Hematopoietic multipotent progenitor cell treated with erythropoietin and hydrocortisone succinate and interleukin-3 and kit ligand, for 6 days (in vitro differentiated cells): Measurements from ENCODE around the gene FOXP1.
A peak's percentile ranks its signal among the peaks of the same experiment; 100 is the strongest.

Source experiments
- DNase-seq: peaks from one replicate; pipeline ENCODE4 v3.0.0-alpha.2; 2015

FOXP1 gene

DNA sequence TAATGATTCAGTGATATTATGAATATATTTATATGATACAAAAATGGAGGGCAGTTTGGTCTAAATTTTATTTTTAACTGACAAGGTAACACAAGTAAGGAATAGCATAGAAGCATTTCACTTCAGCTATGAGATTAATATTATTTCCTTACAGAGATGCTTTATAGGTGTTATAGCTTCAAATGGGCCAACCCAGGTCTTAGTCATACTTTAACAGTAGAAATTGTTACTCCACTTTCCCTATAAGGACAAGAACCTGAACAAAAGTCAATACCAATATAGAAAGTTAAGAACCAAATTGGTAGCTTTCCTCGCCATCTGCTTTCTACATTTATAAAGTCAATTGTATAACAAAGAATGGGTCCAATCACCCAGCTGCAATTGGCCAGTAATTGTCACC lies 570.6 kb downstream of the FOXP1 start:
- no peak for DNase-seq

GRCh38 chr3:71011565-71012287 lies 571.8 kb downstream of the FOXP1 start:
- peak; percentile 22 for DNase-seq

GRCh38 chr3:71010726-71011455 lies 572.6 kb downstream of the FOXP1 start:
- DNase-seq = peak; percentile 12

DNA sequence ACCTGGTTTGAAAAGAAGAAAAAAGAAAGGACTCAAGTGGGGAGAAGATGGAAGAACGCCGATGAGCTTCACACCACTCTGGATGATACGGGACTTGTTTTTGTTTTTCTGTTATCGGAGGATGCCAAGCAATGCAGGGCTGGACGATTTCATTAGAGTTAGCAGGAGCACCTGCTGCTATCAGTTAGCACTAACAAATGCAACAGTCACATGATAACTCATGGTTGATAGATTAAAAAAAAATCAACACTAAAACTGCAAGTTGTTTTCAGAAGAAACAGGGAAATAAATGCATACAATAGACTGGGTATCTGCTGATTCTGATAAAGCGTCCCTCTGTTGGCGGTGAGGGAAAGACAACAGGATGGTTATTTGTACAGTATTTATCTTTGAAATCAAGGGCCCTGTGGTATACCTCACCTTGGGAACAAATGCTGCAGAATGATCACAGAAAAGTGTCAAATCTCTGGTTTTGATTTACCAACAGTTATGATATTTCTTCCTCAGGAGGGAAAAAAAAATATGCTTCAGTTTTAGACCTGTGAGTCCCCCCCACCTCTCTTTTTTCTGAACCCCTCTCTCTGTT lies 575.1 kb downstream of the FOXP1 start:
- DNase-seq = peak; percentile 25

DNA sequence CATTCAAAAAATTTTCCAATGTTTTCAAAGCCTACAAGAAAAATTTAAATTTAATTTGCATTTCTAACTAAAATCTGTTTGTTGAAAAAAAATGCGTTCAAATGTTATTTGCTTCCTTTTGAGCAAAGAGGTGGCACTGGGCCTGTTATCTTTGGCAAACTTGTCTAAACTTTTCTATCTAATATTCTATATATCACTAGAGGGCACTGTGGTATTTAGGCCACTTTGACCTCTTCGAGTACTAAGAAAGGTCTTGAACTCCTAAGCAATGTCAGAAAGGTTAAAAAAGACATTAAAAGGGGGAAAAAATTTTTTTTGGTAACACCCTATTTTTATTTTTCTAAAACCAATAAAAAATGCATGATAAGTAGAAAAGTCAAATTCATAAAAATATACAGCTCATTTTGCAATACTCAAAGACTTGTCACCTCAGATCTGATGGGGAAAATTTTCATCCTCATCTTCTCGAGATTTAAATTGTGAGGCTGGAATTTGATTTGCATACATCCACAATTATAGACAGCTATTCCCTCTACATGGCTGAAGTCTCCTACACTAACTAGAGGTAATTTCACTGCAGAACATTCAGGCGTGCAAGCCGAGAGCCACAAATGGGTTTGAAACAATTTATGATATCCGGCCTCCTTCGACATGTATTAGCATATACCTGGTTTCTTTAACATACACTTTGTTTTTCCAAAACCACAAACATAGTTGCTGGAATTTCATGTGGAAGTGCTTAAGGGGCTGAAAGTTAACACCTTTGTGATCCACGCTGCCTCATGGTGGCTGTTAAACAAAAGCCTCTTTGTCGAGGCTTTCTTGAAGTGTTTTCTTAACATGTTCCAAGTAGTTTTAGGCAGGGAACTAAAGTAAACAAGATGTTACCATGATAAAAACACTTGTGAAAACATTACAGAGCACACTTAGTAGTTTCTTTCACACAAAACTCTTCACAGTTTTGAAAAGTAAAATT lies 576.4 kb downstream of the FOXP1 start:
- peak; percentile 87 for DNase-seq

- no peak for DNase-seq
These were observed 577.7 kb downstream of the FOXP1 start for GRCh38 chr3:71005702-71006321.

GRCh38 chr3:71003511-71003910 lies 580.0 kb downstream of the FOXP1 start:
- DNase-seq = no peak

GRCh38 chr3:71002298-71002697 lies 581.2 kb downstream of the FOXP1 start:
- DNase-seq = no peak

DNA sequence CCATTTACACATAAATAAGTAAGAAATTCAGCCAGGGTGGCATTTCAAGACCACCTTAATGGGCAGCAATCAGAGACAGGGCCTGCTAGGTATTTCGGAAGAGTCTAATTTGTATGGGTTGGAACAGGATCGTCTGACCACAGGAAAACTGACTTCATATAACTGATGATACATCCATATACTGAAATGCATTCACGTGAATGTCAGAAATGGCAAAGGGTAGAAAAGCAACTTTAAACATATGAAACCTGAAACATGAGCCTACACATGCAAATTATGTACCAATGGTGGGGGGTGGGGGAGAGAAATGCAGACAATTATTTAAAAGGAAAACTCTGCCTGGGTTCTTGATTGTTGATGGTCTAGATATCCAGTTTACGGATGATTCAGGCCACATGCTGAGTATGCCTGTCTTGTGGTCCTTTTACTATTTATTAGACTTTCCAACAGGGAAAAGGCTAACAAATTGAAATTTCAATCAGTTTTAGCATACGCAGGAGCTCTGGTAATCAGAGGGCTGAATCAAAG lies 582.2 kb downstream of the FOXP1 start:
- no peak for DNase-seq

DNA sequence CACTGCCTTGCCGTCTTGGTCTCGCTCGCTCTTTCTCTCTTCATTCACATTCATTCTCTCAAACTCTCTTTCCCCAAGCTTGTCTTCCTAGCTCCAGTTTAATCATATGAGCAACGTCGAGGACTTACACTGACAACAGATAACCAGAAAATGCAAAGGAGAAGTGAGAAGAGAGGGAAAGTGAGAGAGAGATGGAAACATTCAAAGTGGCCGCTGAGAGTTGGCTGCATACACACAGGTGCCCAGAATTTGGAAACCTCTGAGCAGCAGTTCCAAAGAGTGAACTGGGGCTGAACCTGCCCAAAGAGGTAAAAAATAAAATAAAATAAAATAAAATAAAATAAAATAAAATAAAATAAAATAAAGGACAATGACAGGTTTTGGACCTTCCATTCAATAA lies 583.0 kb downstream of the FOXP1 start:
- DNase-seq = no peak

- no peak for DNase-seq
These were observed 583.8 kb downstream of the FOXP1 start for GRCh38 chr3:70999730-71000129.

DNA sequence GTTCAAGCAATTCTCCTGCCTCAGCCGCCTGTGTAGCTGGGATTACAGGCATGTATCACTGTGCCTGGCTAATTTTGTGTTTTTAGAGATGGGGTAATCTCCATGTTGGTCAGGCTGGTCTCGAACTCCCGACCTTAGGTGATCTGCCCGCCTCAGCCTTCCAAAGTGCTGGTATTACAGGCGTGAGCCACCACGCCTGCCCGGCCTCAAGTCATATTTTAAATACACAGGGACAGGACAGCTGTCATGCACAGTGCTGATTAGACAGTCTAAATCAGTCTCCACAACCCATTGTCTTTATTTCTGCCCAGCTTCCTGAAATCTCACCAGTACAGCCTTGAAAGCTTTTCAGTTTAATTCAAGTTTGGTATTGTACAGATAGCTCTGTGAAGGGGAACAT lies 587.4 kb downstream of the FOXP1 start:
- no peak for DNase-seq

GRCh38 chr3:70994644-70995043 lies 588.9 kb downstream of the FOXP1 start:
- DNase-seq = no peak

- no peak for DNase-seq
These were observed 590.8 kb downstream of the FOXP1 start for GRCh38 chr3:70992562-70993204.

GRCh38 chr3:70992131-70992530 lies 591.4 kb downstream of the FOXP1 start:
- DNase-seq = no peak

DNA sequence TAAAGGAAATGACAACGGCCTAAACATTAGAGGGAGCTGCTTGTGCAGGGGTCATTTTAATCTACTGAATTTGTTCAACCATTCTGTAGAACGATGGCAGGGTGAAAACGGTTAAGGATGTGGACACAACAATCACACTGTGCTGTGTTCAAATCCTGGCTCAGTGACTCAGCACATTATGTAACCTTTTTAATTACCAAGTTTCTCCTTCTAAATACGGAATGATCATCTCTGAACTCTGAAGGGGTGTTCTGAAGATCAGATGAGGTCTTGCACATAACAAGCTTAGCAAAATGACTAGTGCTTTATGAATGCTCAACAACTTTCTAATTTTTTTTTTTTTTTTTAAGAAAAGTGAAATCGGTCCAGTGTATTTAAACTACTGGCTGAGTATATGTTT lies 592.8 kb downstream of the FOXP1 start:
- DNase-seq = no peak

DNA sequence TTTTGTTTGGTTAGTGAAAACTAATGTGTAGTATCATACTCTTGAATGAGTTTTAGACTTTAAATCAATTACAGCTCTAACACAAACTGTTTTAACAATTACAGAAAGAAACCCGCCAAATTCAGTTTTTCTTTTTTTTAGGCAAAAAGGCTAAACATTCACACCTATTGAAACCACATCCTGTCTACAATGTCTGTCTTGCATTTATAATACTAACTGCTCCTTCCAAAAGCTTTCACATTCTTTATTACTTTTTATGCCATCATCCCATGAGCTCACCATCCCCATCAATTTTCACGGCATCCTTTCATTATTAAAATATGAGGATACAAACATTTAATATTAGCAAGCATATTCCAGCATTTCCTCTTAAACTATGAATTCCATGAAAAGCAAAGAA lies 593.3 kb downstream of the FOXP1 start:
- DNase-seq = no peak

DNA sequence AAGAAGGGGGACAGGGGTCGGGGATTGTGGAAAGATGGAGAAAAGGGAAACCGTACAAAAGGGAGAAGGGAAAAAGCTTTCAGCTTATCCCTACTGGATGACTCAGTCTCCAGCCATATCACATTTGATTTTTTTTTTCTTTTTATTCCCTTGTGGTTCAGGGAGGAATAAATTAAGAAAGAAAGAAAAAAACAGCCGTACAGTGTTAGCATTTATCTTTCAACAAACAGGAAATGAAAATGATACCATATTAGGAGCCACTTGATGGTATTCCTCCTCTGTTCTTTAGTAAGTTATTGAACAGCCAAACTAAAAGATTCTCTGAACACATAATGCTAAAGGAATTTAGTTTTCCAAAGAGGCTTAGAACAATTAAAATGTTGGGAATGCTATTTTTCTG lies 594.4 kb downstream of the FOXP1 start:
- DNase-seq = no peak

DNA sequence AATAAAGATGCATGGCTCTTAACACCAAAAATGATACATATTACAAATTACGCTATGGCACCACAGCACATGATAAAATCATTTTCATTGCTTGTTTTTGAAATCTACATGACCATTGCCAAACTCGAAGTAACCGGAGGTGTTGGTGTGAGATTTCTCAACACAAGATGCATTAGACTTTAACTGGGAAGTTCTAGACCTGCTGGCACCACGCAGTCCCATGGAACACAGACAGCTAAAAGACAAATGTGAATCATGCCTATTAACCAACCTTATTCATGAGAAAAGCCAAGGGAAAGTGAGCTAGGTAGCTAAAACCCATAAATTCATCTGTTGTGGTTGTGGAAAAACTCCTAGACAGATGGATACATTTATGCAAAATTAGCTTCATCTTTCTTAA lies 595.4 kb downstream of the FOXP1 start:
- DNase-seq = no peak

GRCh38 chr3:70985572-70985971 lies 598.0 kb downstream of the FOXP1 start:
- DNase-seq = no peak

GRCh38 chr3:70984776-70985482 lies 598.6 kb downstream of the FOXP1 start:
- no peak for DNase-seq
